GM18858 (cell line): ENCODE results near the gene LIN52.
"Not testable (repeated sequence)": the region's sequence is repeated elsewhere in the genome, so short reads cannot be mapped to it uniquely, and the experiment has no call there.

Experiments used
- ATAC-seq: cut with Tn5 transposase; IDR thresholded peaks from one replicate; pipeline ENCODE4 v1.9.1; 2021; ENCODE audit not compliant: unreplicated experiment

Gene LIN52

DNA sequence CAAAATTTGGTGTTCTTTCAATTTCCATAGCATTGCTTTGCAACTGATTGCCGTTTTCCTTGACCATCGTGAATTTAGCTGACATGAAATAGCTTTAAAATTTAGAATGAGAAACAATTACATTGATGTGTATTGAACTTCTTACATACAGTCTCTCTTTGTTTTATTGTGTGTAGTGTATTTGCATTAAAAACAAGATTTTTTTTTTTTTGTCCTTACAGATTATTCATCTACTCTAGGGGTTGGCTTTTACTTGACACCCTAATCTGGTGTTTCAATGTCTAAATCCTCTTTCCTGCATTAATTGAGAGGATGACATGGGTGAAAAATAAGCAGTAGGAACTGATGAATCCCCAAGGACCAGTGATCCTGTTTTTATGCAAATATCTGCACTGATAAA lies 20.6 kb downstream of the LIN52 start:
- no peak for ATAC-seq

- no peak for ATAC-seq
These were observed 24.6 kb downstream of the LIN52 start for GRCh38 chr14:74109369-74109768.

GRCh38 chr14:74111395-74112216 lies 26.9 kb downstream of the LIN52 start:
- ATAC-seq, result not testable (repeated sequence)

GRCh38 chr14:74125487-74125886 lies 40.7 kb downstream of the LIN52 start:
- ATAC-seq, result not testable (repeated sequence)

DNA sequence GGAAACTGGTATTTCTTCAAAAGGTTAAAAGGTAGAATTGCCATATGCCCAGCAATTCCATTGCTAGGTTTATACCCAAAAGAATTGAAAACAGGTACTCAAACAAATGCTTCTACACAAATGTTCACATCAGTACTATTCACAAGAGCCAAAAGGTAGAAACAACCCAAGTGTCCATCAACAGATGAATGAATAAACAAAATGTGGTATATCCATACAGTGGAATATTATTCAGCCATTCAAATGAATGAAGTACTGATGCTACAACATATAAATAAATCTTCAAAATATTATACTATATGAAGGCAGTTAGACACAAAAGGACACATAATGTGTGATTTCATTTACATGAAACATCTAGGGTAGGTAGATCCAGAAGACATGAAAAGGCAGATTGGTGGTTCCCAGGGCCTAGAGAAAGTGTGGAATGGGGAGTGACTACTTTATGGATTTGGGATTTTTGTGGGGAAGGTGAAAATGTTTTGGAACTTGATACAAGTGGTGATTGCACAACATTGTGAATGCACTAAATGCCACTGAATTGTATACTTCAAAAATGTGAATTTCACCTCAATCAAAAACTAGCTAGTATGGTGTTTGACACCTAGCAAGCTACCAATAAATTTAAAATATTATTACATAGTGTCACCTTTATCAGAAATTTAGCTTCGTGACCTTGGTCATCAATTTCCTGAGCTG lies 41.7 kb downstream of the LIN52 start:
- no peak for ATAC-seq

DNA sequence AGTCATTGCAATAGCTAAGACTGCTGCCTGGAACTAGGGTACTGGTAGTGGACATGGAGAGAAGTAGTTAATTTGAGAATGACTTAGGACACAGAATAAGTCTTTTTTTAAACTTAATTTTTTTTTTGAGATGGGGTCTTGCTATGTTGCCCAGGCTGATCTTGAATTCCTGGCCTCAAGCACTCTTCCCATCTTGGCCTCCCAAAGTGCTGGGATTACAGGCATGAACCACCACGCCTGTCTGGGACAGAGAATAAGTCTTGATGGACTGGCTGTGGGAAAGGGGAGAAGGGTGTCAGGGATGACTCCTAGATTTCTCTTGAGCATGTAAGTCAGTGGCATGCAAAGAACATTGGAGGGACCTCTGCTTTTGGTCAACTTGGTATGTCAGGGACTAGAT lies 42.9 kb downstream of the LIN52 start:
- ATAC-seq, result no peak

DNA sequence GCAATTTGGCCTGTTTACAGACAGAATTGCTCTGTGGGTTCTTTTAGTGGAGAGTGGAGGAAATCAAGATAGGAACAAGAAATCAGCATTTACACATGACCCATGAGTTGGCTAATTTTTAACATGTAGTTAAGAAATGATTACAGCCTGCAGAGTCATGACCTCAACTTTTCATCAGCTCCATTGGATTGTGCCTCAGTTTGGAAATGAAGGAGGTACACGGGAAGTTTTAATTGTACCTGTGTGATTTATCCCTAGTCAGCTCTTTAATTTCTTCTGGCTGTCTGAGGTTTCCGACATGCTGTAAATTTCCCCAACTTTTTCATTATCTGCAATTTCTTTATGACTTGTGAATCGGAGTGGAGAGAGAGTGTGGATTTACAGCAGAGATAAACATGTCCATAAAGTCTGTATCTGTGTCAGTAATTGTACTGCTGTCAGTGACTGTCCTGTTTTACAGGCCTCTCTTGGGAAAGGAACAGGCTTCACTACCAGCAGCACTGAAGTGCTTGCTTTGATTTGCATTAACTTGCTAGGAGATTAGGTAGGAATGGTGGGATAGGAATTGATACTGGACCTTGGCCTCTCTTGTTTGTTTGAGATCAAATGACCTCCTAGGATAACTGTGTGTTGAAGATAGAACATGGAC lies 49.2 kb downstream of the LIN52 start:
- ATAC-seq, result no peak

DNA sequence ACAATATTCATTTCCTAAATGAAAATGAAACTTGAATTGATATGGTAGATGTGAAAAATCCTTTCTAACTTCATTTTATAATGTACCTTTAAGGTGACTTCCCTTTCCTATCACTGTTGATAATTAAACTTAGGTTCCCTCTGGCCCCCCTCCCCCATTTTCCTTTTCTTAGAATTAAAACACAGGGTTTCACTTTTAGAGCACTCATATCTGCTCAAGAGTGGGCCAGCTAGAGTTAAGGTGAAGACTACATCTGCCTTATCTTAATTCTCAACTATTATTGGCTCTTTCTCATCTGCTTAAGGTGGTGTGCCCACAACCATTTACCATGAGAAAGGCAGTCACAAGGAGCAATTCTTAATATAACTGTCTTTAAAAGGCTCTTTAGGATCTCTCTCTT lies 49.7 kb downstream of the LIN52 start:
- no peak for ATAC-seq

- ATAC-seq, result no peak
These were observed 50.7 kb downstream of the LIN52 start for GRCh38 chr14:74135426-74135825.

DNA sequence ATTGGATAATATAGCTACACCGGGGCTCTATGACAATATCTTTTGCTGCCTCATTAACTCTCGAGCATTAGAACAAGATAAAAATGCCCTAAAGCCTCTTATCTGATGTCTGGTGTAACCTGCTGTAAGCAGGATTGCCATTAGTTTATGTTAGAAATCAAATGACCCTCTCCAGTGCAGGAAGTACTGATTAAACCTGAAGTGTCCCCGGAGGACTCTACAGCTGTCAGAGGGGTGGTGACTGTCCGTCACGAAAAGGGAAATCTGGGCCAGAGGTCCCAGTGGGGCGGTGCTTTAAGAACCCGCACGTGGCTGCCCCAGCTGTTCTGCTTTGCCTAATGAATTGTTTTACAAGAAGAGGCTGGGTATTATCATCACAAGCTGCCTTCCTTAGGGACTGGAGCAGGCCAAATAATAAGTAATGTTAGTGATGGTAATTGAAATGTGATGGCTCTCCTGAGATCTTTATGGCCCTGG lies 55.7 kb downstream of the LIN52 start:
- ATAC-seq, result no peak

DNA sequence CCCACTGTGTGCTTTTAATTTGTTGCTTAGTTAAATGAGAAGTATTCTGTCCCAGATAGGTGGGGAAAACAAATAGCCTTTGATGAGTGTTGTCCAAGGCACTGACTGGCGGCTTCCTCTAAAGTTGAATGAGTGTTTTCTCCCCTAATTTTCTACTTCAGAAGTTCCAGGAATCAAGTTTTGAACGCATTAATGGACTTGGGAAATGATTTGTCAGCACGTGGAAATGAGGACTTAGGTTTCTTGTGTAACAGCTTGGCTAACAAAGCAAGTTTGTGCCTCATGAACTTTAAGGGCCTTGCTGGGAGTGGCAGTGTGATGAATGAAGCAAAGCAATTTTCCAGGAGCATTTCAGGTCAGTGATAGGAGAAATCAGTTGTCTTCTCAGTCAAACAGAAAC lies 56.9 kb downstream of the LIN52 start:
- ATAC-seq, result no peak

GRCh38 chr14:74142523-74142922 lies 57.8 kb downstream of the LIN52 start:
- no peak for ATAC-seq

- no peak for ATAC-seq
These were observed 60.0 kb downstream of the LIN52 start for GRCh38 chr14:74144789-74145188.

DNA sequence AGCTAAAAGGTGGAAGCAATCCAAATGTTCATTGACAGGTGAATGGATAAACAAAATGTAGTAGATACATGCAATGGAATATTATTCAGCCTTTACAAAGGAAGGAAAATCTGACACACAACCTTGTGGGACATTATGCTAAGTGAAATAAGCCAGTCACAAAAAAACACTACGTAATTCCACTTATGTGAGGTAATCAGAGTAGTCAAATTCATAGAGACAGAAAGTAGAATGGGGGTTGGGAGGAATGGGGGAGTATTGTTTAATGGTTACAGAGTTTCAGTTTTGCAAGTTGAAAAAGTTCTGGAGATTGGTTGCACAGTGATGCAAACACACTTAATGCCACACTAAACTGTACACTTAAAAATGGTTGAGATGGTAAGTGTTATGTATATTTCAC lies 62.8 kb downstream of the LIN52 start:
- ATAC-seq, result no peak

DNA sequence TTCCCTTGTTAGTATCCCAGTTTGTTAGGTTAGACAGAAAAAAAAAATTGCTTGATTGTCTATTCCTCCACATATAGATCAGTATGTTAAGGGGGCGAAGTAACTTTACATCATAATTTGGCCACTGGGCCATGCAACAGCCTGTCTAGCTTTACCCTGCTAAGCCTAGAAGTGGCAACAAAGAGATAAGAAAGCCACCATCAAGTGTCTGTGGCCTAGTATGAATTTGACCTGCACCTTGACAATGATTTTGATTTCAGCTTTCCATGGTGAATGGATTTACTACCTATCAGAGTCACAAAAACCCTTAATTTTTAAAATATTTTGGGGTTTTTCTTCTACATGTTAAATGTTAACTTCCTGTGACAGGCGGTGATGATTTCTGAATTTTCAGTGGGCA lies 63.9 kb downstream of the LIN52 start:
- no peak for ATAC-seq

GRCh38 chr14:74155287-74155686 lies 70.5 kb downstream of the LIN52 start:
- ATAC-seq, result no peak

DNA sequence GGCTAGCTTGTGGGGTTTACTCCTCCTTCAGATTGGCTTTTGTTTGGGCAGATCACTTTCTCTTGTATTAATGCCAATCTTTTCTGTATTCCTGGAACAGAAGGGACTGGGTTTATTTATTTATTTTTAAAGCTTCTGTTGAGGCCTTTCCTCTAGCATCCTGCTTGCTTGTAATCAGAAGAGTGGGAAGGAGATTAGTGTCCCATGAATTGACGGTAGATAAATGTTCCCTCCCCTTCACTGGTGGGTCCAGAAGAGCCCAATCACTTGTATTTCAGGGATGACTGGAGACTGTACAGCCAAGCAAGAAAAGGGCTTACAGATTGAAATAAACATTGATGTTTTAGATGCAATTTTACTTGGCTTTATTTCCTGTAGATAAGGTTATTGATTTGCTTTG lies 71.0 kb downstream of the LIN52 start:
- ATAC-seq, result no peak

DNA sequence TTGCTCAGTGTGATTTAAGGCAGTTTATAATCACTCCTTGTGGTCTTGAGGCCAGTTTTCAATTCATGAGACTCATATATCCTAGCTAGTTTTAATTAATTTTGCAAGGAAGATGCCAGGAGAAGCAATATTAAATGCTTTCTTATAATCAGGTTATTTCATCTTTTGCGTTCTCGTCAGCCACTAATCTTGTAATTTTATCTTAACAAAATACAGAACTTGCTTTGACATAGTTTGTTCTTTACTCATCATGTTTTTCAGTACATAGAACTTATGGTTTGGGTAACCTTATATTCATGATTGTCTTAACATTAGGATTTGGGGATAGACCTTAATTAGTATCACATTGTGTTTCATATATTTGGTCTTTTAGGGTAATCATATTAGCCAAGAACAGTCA lies 76.0 kb downstream of the LIN52 start:
- ATAC-seq, result no peak

- ATAC-seq, result no peak
These were observed 76.9 kb downstream of the LIN52 start for GRCh38 chr14:74161526-74162158.

DNA sequence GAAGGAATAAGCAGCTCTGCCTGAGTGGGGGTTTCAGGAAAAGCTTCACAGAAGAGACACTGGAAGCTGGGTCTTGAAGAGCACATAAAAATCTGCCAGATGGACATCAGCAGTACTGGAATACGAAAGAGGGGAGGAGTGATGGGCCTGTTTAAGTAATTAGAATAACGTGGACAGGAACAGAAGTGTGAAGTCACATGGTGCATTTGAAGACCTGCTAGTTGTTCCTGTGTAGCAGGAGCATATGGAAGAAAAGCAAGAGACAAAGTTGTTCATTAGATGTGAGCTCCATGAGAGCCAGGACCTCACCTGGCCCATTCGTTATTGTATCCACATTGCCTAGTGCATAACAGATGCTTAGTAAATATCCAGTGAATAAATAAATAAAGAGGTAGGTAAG lies 85.2 kb downstream of the LIN52 start:
- ATAC-seq, result no peak

GRCh38 chr14:74176400-74176793 lies 91.6 kb downstream of the LIN52 start:
- no peak for ATAC-seq
